ENCODE measurements around the gene SLC38A1. TPM values are rescaled to one million over a fixed set of nuclear protein-coding genes. Genes with fewer than 3 reads are reported as not detected.

SLC38A1 gene
- total RNA-seq, 1 experiment from 2014 or later = 259 TPM

DNA sequence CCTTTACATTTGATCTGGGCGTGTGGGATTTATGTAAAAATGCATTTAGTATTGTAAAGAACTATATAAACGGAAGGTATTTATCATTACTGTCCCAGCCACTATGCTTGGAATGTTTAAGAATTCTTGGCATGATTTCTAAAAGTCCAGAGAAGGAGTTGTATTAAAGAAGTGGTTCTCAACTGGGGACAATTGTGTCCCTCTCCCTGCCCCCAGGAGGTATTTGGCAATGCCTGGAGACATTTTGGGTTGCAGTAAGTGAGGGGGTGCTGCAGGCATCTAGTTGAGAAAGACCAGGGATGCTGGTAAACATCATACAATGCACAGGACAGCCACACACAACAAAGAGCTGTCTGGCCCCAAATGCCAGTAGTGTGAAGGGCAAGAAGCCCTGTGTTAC lies 7.2 kb downstream of the SLC38A1 start:
- Mint-ChIP-seq H3K27ac (ENCODE audit: unreplicated experiment) (no peak overlapping the region), H3K9me3 (ENCODE audit: unreplicated experiment) (no peaks in the 10 kb centered on the region)

DNA sequence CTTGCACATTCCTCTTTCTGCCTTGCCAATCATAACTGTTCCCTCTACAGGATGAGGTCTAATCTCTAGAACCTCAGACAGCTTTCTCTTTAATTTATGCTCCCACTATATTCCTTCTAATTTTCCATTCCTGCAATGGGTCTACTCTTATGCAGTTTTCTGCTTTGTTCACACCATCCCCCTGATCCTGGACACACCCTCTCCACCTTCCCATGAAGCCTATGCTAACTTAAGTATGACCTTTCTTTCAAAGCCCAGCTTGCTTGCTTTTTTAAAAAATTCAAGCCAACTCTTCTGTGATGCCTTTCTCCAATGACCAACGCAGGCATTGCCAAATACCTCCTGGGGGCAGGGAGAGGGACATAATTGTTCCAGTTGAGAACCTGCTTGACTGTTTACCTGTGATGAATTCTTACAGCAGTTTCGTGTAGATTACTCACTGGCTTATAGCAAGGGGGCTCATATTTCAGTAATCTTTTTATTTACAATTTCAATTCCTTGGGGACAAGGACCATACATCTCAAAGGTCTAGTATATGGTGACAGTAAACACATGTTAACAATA lies 7.8 kb downstream of the SLC38A1 start:
- H3K27ac Mint-ChIP-seq (ENCODE audit: unreplicated experiment) = no peak overlapping the region
- no peaks in the 10 kb centered on the region for H3K27me3 ChIP-seq (replicated peaks; ENCODE audit: control insufficient read depth, insufficient read depth, low read length)
- peaks cover 15% of the 10 kb centered on the region for H3K4me1 Mint-ChIP-seq (ENCODE audit: low read depth, unreplicated experiment)
- CTCF ChIA-PET = no interaction called here
- DNase-seq = peak; percentile 67 to 72
- peaks cover 22% of the 10 kb centered on the region for H3K36me3 Mint-ChIP-seq (ENCODE audit: insufficient read depth, unreplicated experiment)
- no peak overlapping the region for H3K4me3 ChIP-seq (ENCODE audit: low read depth, low read length)
- POLR2A ChIA-PET = no interaction called here
- TF ChIP-seq, protein P1, sequence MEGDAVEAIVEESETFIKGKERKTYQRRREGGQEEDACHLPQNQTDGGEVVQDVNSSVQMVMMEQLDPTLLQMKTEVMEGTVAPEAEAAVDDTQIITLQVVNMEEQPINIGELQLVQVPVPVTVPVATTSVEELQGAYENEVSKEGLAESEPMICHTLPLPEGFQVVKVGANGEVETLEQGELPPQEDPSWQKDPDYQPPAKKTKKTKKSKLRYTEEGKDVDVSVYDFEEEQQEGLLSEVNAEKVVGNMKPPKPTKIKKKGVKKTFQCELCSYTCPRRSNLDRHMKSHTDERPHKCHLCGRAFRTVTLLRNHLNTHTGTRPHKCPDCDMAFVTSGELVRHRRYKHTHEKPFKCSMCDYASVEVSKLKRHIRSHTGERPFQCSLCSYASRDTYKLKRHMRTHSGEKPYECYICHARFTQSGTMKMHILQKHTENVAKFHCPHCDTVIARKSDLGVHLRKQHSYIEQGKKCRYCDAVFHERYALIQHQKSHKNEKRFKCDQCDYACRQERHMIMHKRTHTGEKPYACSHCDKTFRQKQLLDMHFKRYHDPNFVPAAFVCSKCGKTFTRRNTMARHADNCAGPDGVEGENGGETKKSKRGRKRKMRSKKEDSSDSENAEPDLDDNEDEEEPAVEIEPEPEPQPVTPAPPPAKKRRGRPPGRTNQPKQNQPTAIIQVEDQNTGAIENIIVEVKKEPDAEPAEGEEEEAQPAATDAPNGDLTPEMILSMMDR (IDR thresholded peaks at IDR 0.05; ENCODE audit: insufficient read depth in 1 of 2, low read depth in 1 of 2, low read length in 1 of 2, severe bottlenecking in 1 of 2, unreplicated experiment in 1 of 2) = no peak
- TSS peak; percentile 97 for BruUV-seq (replicated peaks)
- no peak overlapping the region for H3K4me3 Mint-ChIP-seq (ENCODE audit: unreplicated experiment)
- no peaks in the 10 kb centered on the region for H3K9me3 ChIP-seq
- no peaks in the 10 kb centered on the region for H3K9me3 Mint-ChIP-seq (ENCODE audit: unreplicated experiment)
- H3K4me1 ChIP-seq = peaks cover 95% of the 10 kb centered on the region
- H3K27me3 Mint-ChIP-seq (ENCODE audit: insufficient read depth, unreplicated experiment) = no peaks in the 10 kb centered on the region
- intact Hi-C loops (cut with micrococcal nuclease; ENCODE audit: unreplicated experiment) = loop anchor here (5.0 kb wide), 2 partner anchors 289 to 326 kb away; no protein-coding TSS in a partner anchor
- H3K36me3 ChIP-seq (ENCODE audit: control insufficient read depth, insufficient read depth, low read length) = no peaks in the 10 kb centered on the region

More for the DNA sequence above, 7.2 kb downstream of the SLC38A1 start:
- DNase-seq = no peak
- Histone ChIP-seq H3K9me3 (no peaks in the 10 kb centered on the region), H3K4me1 (peaks cover 95% of the 10 kb centered on the region), H3K27me3 (replicated peaks; ENCODE audit: control insufficient read depth, insufficient read depth, low read length) (no peaks in the 10 kb centered on the region), H3K4me3 (ENCODE audit: low read depth, low read length) (no peak overlapping the region), H3K36me3 (ENCODE audit: control insufficient read depth, insufficient read depth, low read length) (no peaks in the 10 kb centered on the region)
- H3K27me3 Mint-ChIP-seq (ENCODE audit: insufficient read depth, unreplicated experiment) = no peaks in the 10 kb centered on the region
- ChIA-PET POLR2A (no interaction called here), CTCF (no interaction called here)
- TF ChIP-seq, protein P1 (IDR thresholded peaks at IDR 0.05; ENCODE audit: insufficient read depth in 1 of 2, low read depth in 1 of 2, low read length in 1 of 2, severe bottlenecking in 1 of 2, unreplicated experiment in 1 of 2) = no peak
- BruUV-seq (replicated peaks) = no TSS peak
- H3K4me3 Mint-ChIP-seq (ENCODE audit: unreplicated experiment) = peak overlapping the region; percentile 7
- intact Hi-C loops (cut with micrococcal nuclease; ENCODE audit: unreplicated experiment) = loop anchor here (5.0 kb wide), 2 partner anchors 289 to 326 kb away; no protein-coding TSS in a partner anchor
- peaks cover 9% of the 10 kb centered on the region for H3K4me1 Mint-ChIP-seq (ENCODE audit: low read depth, unreplicated experiment)
- H3K36me3 Mint-ChIP-seq (ENCODE audit: insufficient read depth, unreplicated experiment) = peaks cover 15% of the 10 kb centered on the region

DNA sequence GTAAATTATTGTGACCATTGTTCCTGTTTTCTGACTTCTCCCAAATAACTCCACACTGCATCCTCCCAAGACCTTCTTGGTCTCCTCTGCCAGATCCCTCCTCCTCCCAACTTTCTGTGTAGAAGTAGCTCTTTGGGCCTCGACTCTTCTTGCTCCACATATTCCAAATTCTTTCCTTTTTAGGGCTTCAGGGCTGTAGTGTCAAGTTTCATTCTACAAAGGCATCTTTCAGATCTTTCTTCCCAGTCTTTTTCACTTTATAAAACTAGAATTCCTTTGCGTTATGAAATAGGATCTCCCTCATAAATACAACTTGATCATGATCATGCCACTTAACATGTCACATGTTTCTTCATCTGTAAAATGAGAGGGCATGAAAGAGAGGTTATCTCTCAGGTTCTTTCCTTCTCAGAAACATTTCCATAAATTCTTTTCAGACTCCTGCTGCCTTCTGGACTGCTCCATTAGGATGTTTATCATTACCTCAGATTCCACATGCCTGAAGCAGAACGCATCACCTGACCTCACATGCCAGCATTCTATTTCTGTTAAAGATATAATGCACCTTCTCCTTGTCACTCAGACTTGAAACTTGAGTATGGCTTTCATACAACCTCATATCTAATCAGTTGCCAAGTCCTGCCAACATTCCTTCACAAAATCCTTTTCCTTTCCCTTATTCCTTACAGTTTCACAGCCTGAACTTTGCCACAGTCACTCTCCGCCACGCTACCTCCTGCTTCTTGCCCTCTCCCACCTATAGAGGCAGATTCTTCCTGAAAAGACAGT lies 8.5 kb downstream of the SLC38A1 start:
- H3K36me3 Mint-ChIP-seq (ENCODE audit: insufficient read depth, unreplicated experiment) = peaks cover 29% of the 10 kb centered on the region
- no peak overlapping the region for H3K4me3 Mint-ChIP-seq (ENCODE audit: unreplicated experiment)
- Histone ChIP-seq H3K36me3 (ENCODE audit: control insufficient read depth, insufficient read depth, low read length) (no peaks in the 10 kb centered on the region), H3K27me3 (replicated peaks; ENCODE audit: control insufficient read depth, insufficient read depth, low read length) (no peaks in the 10 kb centered on the region), H3K9me3 (no peaks in the 10 kb centered on the region), H3K4me3 (ENCODE audit: low read depth, low read length) (no peak overlapping the region), H3K4me1 (peaks cover 95% of the 10 kb centered on the region)
- TF ChIP-seq, protein P1 (IDR thresholded peaks at IDR 0.05; ENCODE audit: insufficient read depth in 1 of 2, low read depth in 1 of 2, low read length in 1 of 2, severe bottlenecking in 1 of 2, unreplicated experiment in 1 of 2) = no peak
- CTCF ChIA-PET = no interaction called here
- DNase-seq = peak; percentile 62 to 71
- H3K27ac Mint-ChIP-seq (ENCODE audit: unreplicated experiment) = no peak overlapping the region
- BruUV-seq (replicated peaks) = no TSS peak
- intact Hi-C loops (cut with micrococcal nuclease; ENCODE audit: unreplicated experiment) = loop anchor here (5.0 kb wide), 2 partner anchors 288 to 327 kb away; no protein-coding TSS in a partner anchor
- no peaks in the 10 kb centered on the region for H3K27me3 Mint-ChIP-seq (ENCODE audit: insufficient read depth, unreplicated experiment)
- no peaks in the 10 kb centered on the region for H3K9me3 Mint-ChIP-seq (ENCODE audit: unreplicated experiment)
- POLR2A ChIA-PET = interaction anchor here (0.7 kb wide), 1 partner anchor 9 kb away, joined by 8 read pairs; the partner anchor contains the start of gene SLC38A1
- H3K4me1 Mint-ChIP-seq (ENCODE audit: low read depth, unreplicated experiment) = peaks cover 15% of the 10 kb centered on the region
